Measurements from ENCODE around the gene SV2C.

GRCh38 chr5:76303921-76304320, 220.7 kb downstream of the SV2C start:
- no peak for TF ChIP-seq CTCF (IDR thresholded peaks at IDR 0.05)
- TF ChIP-seq POLR2A (IDR thresholded peaks at IDR 0.05), result no peak

Measured in tibial nerve (tissue), 3 donors.